Cardiac septum (tissue), 1 donor: ENCODE measurements around the gene GATB. TPM values are rescaled to one million over a fixed set of nuclear protein-coding genes. Genes with fewer than 3 reads are reported as not detected.

Experiments
- DNase-seq: peaks from one replicate; pipeline ENCODE4 v3.0.0-alpha.2; 2020; ENCODE audit warnings: low spot score
- intact Hi-C: fragments of 100-400 bp; cut with DNase I; formaldehyde crosslinking; loops from one replicate; pipeline ENCODE4 v1.14.0; 2022
- total RNA-seq: library from RNA; stranded (reverse); fragmentation: NEBNext Ultra II Directional; extraction: Animal tissue kit (Norgen Biotek cat#: 25700); gene quantifications from one replicate; pipeline ENCODE4 v1.2.1, GENCODE V29; 2021
- donor health status: DM: no; HTN: no; CAD: no.

GATB gene
- total RNA-seq, 1 donor from 2014 or later, result 75.1 TPM

DNA sequence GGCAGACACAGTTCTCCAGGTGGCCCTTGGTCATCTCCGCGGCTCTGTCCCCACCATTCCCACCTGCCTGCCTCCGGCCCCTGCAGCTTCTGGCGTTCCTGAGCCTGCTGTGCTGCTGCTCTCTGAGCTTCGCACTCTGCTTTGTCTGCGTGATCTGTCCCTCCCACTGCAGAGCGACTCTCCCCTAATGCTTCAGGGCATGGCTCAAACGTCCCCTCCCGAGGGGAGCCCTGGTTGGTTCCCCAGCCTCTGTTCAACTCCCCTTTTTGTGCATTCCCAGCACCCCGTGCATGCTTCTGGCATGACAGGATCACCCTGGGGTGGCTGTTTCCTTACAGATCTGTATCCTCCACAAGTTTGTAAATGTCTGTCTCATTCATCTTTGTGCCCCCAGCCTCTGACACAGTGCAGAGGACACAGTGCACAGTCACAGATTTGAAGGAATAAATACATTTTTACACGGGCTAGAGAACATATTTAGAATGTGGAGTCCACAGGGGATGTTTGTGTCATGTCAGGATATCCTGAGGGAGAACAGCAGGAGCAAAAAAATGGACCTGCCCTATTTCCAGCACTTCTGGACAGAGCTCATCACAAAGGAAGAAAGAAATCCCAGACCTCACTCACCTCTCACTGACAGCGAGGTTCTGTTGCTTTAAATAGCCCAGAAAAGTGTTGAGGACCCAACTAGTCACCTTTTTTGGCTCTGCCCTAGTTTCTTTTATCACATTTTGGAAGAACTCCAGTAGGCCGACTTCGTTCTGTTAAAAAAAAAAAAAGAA, 72.6 kb downstream of the GATB start:
- no peak for DNase-seq
- intact Hi-C loops, result loop anchor here (5.0 kb wide), 2 partner anchors 269 to 349 kb away; no protein-coding TSS in a partner anchor

DNA sequence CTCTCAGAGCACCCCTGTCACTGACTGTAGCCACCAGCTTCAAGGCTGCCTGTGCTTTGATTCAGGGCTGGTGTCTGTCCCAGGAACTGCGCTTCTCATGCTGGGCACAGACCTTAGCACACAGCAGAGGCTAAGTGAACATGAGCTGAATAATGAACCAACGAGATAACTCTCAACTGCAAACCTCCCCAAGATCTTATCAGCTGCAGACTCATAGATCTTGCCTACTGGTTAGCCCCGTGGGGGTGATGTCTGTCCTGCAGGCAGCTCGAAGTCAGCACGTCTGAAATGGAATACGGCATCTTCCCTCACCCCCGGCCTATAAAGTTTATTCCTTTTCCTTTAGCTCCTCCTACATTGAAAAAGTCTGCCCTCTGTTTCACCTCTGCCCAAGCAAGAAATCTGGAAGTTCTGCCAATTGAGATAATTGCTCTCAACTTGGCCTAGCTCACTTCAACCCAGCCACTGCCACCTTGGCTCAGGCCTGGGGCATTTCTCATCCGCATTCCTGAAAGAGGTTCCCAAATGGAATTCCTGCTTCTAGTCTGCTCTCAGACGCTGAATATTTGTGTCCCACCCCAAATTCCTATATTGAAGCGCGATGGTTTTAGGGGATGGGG, 73.7 kb downstream of the GATB start:
- DNase-seq, result no peak

DNA sequence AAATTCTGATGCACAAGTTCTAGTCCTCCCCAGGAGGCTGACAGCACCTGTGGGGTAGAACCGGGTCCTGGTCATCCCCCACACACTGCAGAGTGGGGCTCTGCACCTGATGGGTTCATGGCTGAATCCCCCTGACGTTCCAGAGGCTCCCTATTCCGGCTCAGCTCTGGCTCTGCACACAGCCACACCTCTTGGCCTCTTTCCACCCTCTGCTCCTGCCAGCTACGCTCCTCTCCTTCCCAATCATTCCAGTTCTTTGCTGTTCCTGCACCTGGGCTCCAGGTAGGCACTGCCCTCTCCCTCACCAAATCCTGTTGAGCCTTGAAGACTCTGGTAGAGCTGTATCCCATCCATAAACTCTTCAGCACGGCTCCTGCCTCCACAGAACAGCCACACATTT, 75.5 kb downstream of the GATB start:
- intact Hi-C loops, result loop anchor here (5.0 kb wide), 2 partner anchors 272 to 352 kb away; no protein-coding TSS in a partner anchor
- DNase-seq, result no peak

More for the DNA sequence above, 73.7 kb downstream of the GATB start:
- intact Hi-C loops, result loop anchor here (5.0 kb wide), 2 partner anchors 270 to 350 kb away; no protein-coding TSS in a partner anchor

DNA sequence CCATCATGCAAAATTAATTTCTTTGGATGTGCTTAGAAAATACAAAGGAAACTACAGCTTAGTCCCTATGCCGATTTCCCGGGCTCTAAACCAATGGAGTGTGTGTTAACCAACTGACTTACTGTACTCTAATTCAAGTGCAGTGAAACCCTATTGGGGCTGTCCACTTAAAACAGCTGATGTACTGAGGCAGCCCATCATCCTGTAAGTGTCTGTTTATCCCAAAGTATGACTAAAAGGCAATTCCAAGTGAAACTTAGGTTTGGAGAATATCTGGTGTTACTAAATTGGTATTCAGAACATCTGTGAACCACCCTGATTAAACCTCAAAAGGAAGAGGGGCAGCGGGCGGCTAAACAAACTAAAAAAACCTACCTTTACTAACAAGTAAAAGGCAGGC, 79.7 kb downstream of the GATB start:
- intact Hi-C loops, result no loop called here
- no peak for DNase-seq

DNA sequence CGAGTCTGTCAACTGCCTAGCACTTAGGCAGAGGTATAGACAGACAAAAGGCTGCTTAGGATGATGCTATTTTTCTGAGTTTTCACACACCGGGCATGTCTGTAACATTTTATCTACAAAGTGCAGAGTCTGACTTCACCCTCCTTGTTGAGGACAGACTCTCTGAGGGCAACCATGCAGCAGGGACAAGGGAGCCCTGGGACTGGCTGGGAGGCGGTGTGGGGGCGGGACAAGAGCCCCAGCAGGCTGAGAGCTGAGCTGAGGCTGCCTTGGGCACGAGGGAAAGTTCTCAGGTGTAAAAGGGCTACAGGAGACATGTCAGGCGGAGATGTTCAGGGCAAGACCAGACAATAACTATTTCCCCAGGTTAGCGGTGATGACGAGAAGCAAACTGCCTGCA, 81.6 kb downstream of the GATB start:
- intact Hi-C loops, result no loop called here

DNA sequence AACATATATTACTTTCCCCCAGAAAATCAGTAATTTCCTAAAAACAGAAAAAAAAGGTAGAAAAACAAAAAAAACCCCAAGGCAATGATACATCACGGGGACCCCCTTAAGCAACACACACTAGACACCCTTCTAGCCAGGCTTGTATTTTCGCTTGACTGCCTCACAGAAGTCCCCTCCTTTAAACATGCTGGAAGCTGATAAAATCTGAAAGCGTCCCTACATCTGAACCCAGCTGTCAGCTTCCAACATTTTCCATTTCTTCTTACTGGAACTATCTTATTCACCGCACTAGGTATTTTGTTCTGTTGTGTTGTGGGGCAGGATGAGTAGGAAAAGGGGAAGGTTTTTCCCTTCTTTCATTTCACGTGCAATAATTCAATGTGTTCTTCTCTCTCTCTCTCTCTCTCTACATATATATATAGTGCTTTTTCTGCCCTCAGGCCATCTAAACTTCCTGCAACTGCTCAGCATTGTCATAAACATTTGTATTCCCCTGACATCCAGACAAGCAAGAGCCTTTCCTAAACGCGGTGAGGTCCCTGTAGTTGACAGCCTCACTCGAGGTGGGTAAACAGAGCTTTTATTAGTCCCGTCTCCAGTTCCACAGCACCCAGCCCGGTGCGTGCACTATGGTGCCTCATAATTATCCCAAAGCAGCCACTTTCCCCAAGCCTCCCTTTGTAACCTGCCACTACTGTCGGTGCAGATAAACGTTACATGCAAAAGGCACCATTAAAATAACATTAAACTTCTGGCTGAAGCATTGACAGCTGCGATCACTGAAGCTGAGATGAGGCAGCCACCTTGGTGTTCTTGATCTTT, 82.5 kb downstream of the GATB start:
- no peak for DNase-seq
- intact Hi-C loops, result no loop called here

More for the DNA sequence above, 81.6 kb downstream of the GATB start:
- DNase-seq, result no peak

DNA sequence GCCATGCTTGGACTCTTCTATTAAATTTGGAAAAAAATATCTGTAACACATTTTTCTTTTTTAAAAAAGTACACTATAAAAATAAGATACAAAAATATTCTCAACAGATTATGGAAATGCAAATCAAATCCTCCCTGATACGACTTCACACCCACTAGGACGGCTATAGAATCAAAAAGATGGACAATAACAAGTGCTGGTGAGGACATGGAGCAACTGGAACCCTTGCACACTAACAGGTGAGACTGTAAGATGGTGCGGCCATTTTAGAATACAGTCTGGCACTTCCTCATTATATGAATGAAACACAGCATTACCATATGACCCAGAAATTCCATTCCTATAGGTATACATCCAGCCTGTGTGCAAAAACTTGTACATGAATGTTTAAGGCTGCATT, 83.6 kb downstream of the GATB start:
- DNase-seq, result no peak
- intact Hi-C loops, result no loop called here

DNA sequence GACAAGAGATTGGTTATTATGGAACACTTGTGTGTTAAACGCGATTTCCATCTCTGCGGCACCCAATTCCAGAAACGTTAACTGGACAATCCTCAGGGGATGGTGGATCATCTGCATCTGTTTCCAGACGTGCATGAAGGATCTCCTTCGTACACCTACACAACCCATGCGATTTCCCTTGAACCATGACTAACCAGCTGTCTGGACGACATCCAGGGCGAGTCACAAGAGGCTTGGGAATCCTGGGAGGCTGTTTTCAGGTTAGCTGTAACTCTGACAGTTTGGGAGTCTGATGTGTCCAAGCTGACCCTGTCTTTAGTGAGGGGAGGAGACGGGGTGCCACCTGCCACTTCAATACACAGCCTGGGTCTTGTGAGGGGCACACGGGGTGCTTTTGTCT, 84.5 kb downstream of the GATB start:
- intact Hi-C loops, result no loop called here

DNA sequence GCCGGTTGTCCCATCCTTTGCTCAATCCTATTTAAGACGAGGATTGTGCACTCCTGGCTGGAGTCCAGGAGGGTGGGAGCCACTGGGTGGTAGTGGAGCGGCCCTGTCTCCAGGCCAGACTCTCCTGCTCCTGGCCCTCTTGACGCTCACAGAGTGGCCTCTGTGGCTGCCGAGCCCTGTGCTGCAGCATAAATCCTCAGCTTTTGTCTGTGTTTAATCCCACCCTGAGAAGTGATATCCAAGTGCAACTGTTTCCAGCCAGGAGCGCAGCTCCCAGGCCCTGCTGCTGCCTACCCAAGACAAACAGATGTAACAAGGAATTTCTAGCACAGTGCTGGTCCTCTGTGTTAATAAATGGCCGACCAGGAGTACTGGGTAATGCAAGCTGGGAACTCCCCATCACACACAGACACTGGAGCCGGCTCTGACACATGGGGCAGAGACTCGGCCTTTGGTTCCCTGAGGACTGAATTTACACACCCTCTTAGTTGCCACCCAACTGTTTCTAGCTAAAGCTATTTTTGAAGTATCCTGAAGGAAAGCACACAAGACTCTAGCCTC, 85.3 kb downstream of the GATB start:
- intact Hi-C loops, result no loop called here
- DNase-seq, result no peak

More for the DNA sequence above, 84.5 kb downstream of the GATB start:
- no peak for DNase-seq

DNA sequence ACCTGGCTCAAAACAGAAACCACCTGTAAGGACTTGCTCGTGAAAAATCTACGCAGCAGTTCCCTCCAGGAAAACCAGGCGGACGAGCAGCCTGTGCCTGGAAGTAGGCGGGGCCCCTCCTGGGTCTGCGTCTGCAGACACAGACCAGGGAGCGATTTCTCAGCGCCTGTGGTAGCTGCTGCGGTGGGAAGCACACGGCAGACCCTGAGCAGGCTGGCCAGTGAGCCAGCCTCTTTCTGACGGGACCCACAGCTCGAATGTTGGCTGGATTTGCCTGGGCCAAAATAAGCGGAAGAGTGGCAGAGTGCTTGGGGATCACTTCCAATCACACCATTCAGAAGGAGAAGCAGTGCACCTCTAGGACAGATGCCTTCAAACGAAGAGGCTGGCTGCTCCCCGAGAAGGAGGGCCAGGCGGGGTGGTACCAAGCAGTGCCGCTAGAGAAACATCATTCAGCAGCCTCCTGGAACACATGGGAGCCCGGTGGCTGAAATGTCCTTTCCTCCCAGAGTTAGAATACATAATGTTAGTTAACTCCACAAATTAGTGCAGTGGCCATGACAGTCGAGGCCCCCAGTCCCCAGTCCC, 85.9 kb downstream of the GATB start:
- DNase-seq, result no peak
- intact Hi-C loops, result loop anchor here (5.0 kb wide), 1 partner anchor 712 kb away; no protein-coding TSS in a partner anchor

DNA sequence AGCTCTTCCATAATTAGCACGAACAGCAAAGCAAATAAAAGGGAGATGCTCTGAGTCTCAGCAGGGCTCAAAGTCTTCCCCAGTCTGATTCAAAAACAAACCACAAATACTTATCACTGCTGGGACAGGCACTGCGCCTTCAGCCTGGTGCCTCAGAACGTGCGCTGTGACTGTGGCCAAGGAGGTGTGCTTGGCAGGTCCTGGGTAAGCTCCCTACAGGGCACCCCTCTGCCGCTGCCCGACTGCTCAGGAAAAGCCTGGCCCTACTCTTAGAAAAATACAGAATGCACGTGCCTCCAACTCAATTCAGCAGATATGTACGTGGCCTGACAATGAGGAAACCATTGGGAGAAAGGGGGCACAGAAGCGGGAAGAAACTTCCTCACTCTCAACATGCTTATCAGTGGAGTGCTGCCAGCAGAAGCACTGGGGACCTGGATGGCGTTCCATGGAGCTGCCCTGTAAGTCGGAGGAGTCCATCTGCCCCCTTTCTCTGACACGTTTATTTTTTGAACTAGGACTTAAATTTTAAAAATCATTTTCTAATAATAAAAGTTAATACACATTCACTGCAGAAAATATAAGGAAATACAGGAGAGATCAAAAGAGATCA, 86.8 kb downstream of the GATB start:
- intact Hi-C loops, result loop anchor here (5.0 kb wide), 1 partner anchor 713 kb away; no protein-coding TSS in a partner anchor
- DNase-seq, result no peak

DNA sequence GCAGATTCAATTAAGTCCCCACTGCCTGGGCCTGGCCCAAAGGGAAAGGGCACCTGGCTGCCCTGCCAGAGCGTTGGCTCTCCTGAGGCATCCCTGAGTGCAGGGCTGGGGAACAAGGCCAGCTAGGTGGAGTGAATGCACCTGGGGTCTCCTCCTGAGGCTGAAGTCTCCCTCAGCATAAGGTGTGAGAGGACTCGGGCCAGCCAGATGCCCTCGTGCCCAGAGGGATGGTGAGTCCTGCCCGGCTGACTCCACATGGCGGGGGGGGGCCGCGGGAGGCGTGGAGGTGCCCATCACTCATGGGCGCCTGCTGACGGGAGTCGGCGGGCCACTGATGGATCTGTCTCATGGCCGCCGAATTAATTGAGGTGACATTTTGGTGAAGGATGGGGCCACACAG, 87.8 kb downstream of the GATB start:
- intact Hi-C loops, result loop anchor here (5.0 kb wide), 1 partner anchor 714 kb away; no protein-coding TSS in a partner anchor
- no peak for DNase-seq

DNA sequence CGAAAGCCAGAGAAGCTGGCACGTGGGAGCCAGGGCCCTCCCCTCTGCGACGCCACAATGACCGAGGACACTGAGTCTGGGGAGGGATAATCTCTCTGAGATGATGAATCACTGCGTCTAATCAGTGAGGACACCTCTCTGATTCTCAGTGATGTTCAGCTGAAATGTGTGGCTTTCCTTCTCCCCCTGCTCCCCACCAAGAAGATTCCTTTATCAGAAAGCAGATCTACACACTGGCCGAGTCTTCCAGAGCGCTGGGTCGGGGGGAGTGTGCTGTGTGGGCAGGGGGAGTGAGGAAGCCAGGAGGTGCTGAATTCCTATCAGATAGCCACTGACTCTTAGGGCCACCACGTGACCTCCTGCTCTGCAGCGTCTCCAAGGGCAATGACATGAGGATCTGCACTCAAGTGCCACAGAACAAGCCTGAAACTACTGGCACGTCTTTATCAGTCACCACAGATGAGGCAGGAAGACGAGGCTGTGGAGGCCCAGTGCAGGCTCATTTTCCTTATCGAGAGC, 89.2 kb downstream of the GATB start:
- intact Hi-C loops, result loop anchor here (5.0 kb wide), 1 partner anchor 716 kb away; no protein-coding TSS in a partner anchor
- DNase-seq, result no peak

DNA sequence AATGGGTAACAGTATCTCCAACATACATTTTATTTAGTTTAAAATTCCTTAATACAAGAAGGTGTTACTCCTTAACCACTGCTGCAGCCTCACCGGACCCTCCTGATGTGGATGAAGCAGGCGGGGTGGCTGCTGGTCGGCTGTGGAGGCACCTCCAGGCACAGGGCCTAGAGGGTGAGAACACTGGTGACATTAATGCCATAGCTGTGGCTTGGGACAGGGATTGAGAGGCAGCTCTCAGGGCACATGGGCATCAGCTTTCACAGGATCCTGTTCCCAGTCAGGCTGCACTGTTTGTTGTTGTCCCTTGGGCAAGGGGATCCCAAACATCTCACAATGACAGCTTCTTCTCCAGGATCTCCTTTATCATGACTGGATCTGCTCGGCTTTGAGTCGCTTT, 90.0 kb downstream of the GATB start:
- no peak for DNase-seq
- intact Hi-C loops, result loop anchor here (5.0 kb wide), 1 partner anchor 716 kb away; no protein-coding TSS in a partner anchor

DNA sequence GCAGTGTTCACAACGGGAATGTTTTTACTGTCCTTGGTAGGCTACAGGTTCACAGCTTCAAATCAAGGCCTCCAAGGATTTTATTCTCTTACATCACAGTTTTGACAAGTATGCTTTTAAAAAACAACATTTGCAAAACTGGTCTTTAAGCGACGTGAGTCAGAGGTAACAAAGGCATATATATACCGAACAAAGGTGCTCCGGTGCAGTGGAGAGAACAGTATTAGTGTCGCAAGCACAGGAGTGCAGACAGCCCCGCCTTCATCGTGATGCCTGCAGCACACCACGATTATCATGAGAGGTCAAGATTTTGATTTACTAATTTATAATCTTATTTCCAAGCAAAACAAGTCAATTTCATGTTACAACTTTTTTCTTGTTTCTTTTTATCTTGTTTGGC, 90.8 kb downstream of the GATB start:
- intact Hi-C loops, result loop anchor here (5.0 kb wide), 3 partner anchors 137 to 717 kb away; no protein-coding TSS in a partner anchor
- no peak for DNase-seq

DNA sequence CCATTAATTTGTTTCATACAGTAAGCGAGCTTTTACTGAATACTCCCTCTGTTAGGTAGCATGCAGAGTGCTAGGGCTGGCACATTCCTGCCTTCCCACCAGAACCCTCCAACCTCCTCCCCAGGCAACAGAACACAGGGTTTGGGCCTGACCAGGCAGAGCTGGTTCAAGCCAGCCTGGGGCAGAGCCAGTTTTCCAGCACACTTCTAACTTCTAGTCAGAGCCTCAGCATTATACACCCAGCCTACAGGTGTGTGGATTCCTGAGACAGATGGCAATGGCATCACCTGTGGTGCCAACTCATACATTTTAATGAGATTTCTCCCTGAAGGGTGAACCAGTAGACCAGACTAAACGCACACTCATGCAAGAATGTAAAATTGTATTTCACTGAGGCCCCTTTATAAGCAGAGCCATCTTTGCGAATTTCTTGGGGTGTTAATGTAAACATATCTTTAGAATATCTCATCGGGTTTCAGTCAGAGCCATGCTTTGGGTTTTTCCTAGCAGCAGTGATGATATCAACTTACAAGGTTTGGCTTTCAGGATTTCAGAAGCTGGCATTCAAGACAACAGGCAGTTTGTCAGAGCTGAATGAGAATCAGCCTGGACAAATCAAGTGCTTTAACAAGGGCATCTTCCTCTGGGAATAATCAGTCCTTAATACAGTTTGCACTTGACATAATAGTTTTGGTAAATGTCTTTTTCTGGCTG, 92.0 kb downstream of the GATB start:
- intact Hi-C loops, result loop anchor here (5.0 kb wide), 2 partner anchors 138 to 368 kb away; no protein-coding TSS in a partner anchor
- no peak for DNase-seq

DNA sequence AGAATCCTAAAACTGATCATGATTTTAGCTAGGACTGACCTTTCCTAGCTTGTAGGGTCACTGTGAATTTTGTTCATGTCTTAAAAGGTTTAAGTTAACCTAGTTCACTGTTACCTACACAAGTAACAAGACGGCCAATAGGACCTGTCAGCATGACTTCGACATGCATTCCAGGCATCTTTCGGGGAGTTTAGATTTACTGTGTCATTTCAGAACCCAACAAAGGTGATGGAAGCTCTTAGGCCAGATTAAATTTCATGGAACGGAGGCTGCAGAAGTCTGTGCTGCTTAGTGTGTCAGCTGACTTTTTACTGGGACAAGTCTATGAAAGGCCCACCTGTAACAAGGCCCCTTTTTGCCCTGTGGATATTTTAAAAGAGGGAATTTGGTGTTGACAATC, 93.1 kb downstream of the GATB start:
- intact Hi-C loops, result loop anchor here (5.0 kb wide), 2 partner anchors 140 to 370 kb away; no protein-coding TSS in a partner anchor
- no peak for DNase-seq

DNA sequence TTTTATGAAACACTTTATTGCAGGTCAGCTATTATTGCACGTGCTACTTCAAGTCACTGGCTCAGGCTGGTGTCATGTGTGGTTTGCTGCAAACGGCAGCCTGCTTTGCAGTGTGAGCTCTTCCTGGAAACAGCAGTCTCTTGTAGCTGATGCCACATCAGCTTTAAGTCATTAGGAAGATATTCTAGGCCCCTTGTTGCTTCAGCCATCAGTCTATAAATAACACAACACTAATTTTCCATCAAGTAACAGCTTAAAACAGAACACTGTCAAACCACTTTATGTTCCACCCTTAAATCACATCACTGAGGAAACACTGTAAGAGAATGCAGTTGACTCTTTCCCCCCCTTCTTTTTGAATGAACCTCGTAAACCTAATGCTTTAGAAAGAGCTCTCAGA, 93.8 kb downstream of the GATB start:
- no peak for DNase-seq
- intact Hi-C loops, result loop anchor here (5.0 kb wide), 2 partner anchors 140 to 370 kb away; no protein-coding TSS in a partner anchor
